Stimulated activated CD8-positive, alpha-beta memory T cell treated with anti-CD3 and anti-CD28 coated beads, Interleukin-12 subunit alpha, Interleukin-12 subunit beta, amount 100 ng/mL, for 24 hours (primary cell): ENCODE data around the gene RGL1.

Experiments
- DNase-seq: peaks from one replicate; pipeline ENCODE4 v3.0.0-alpha.2; 2020; ENCODE audit errors: extremely low read depth

Gene RGL1

DNA sequence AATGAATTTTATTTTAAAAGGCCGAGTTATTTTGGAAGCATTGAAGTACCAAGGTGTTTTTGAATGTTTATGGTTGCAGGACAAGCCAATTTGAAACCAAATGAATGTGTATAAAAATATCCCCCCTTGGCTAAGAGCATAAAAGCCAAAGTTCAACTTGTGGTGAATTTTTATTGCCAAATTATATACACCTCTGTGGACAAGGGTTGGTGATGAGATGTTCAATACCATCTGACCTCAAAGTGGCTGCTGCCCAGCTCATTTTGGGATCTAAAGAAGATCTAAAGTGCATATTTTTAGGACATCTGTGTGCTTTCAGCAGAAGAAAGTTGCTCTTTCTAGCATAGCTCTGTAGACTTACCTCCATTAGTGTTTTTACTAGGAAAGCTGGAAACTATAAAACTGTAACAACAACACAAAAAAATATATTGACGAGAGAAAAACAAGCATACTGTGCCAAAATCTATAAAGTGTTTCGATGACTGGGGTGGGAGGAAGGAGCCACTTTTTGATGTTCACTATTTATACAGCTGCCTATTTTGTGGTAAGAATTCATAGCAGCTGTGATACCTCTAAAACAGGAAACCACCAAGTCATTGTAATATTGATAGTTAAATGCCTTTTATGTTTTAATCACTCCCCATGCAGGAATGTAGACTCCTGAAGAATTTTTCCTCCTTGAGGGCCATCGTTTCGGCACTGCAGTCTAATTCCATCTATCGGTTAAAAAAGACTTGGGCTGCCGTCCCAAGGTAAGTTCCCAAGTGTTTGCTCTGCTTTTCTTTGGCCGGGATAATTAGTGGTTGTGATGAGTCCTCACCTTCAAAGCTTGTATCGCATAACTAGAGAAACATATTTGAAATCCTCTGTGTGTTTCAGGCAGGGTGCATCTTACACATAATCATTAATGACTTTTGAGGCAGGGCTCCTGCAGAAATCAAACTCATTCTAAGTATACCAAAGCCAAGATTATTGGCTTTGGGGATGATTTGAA, 83.2 kb downstream of the RGL1 start:
- no peak for DNase-seq

DNA sequence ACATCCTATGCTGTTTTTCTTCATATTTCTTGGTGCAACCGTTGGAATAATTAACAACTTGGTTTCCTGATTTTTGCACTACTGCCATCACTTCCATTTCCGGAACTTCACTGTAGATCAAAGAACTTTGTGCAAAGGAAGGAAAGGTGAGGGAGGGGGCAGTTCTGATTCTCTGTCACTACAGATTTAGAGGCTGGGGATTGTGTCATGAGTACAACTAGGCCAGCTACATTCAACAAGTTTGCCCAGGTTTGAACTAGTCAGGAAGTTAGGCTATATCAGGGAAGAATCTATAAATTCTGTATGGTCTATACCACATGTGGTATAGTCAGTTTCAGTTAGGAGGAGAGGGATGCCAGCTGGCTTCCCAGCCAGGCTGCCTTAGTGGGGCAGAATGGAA, 84.2 kb downstream of the RGL1 start:
- DNase-seq: no peak

DNA sequence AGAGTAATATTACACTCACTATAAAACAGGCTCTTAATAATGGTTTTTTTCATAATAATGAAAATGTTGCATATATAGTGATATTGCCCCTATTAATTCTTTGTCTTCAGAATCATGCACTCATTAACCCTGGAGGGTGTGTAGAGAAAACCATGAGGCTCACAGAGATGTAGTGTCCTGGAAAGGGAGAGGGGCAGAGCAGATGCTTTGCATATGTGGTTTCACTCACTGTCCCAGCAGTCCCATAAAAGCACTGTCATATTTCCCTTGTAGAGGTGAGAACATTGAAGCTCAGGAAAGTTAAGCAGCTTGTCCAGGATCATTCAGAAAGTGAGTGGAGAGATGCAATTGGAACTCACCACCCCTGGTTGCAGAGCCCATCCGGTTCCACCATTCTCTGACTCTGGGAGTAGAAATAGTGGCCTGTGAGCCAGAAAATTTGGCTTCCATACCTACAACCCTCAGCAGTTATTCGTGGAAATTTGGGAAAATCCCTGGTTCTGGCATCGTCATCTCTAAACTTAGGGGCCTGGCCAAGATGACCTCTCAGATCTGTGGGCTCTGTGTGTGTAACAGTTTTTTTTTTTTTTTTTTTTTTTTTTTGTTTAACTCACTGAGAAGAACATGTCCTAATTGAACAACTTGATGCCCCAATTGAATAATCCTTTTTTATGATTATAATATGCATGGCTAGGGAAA, 86.4 kb downstream of the RGL1 start:
- DNase-seq: no peak

DNA sequence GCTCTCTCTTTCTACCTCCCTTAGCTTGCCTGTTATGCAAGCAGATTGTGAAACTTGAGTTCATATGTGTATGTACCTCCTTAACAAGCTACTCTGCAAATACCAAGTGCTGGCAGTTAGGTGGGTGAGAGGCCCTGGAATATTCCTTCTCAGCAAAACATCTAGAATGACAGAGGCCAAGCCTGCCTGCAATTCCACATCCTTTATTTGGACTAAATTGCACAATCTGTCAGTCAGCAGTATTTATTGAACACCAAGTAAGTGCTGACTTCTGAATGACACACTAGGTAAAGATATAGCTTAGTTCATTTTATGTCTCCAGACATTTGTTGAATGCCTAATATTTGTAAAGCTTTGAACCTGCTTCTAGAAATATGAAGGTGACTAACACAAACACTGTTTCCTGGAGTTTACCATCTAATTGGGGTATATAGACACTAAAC, 87.5 kb downstream of the RGL1 start:
- DNase-seq: no peak

DNA sequence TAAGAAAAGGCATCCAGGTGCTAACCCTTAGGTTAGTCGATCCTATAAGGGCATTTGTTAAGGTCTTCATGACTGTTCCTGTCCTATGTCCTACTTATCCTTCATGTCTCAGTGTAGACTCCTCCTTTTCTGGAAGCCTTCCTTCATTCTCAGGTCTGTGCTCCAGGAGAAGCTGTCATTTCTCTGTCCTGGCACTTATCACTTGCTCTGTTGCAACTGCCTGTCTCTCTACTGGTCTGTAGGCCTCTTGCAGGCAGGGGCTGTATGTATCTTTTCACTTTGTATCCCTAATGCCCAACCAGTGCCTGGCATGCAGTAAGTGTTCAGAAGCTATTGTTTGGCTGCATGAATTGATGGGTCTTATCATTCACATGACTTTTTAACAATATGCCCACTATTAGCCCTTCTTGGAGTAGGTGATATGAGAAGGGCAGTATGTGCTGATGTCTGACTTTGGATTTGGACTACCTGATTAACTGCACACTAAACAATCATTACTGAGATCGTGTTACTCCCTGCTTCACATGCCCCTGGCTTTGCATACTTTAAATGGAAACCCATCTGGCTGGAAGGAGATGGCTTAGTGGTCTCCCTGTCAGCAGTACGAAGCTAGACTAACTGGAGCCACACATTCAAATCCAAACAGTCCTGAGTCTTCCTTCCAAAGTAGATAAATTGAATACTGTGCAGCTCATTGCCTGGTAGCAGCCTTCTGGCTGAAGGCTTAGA, 88.8 kb downstream of the RGL1 start:
- DNase-seq: no peak

DNA sequence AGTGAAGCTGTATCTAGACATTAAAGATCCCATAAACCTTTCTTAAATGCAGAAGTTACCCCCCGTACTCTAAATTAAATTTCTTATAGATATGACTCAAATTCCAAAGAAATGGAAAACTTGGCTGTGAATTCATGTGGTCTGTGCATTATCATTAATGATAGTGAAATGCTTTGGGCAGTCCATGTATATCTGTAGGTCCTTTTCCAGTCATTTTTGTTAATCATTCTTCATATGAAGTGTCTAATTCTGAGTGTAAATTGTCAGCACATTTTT, 89.3 kb downstream of the RGL1 start:
- DNase-seq: no peak

DNA sequence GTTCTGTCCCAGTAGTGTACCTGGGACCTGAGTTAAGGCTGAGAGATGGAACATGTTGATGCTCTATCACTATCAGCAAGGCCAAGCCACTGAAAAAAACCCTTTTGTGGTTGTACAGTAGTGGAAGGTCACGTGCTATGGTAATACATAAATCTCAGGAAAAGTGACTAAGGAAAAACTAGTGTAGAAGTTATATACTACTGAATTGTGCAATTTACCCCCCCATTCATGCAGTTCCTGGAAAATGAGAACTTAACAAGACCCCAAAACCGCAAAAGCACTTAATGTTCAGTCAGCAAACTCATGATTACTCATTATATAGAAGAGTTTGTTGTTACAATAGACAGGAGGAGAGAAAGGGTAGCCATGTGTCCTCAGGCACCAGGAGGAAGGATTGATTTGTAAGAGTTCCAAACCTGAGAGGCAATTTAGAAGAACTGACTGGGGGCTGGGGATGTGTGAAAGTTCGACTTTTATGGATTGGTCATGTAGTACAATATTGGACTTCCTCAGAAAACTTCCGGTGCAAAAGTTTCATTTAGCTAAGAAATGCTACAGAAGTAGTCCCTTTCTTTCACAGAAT, 91.6 kb downstream of the RGL1 start:
- no peak for DNase-seq

DNA sequence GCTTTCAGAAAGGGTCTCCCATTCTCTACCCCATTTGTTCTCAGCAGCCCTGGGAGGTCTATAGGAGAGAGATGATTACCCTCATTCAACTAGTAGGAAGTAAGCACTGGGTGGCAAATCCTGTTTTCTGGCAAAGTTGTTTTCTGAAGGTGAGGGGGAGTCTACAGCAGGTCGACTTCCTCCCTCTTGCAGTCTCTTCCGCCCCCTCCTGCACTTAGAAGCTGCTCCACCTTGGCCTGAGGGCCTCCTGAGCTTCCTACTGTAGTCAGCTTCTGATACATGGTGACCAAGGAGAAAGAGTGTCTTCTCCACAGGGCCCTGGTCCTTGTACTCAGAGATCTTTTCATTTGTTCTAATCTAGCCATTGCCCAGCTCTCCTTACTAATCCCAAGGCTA, 93.1 kb downstream of the RGL1 start:
- DNase-seq: no peak

DNA sequence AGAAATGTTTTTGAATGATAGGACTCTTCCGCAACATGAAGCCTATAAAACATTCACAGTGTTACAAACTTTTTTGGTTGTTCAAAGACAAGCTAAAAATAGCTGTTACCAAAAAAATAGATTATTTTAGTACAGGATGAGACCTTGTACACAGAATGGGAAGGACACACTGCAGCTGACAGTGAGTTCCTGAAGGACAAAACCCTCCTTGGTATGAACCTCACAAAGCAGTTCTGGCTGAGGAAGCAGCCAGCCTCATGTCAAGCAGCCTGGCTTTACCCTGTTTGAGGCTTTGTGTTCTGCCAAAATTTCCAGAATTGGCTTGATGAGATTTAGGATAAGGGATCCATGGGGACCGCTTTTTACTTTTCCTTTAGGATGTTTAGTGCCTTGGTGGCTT, 93.7 kb downstream of the RGL1 start:
- no peak for DNase-seq

DNA sequence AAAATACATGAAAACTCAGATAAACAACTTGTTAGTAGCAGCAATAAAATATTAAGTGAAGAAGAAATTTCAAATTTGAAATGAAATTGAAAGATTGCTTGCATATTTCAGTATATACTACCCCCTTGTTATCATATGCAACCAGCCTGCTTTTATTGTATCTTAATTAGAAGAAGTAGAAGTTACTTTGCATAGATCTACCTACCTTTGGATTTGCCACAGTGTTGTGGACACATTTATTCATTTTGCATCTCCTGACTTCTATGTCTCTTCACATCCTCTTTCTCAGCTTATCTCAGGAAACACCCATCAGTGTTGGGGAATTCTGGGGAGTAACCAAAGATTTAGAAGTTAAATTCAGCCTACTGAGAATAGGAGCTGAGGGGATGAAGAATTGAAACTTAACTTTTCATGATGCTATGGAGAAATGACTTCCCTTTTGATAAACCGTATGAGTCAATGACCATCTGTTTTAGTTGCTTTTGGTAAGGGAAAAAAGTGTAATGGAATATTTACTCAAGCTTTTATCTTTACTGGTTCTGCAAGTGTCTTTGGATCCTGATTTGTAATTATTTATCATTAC, 96.9 kb downstream of the RGL1 start:
- no peak for DNase-seq

DNA sequence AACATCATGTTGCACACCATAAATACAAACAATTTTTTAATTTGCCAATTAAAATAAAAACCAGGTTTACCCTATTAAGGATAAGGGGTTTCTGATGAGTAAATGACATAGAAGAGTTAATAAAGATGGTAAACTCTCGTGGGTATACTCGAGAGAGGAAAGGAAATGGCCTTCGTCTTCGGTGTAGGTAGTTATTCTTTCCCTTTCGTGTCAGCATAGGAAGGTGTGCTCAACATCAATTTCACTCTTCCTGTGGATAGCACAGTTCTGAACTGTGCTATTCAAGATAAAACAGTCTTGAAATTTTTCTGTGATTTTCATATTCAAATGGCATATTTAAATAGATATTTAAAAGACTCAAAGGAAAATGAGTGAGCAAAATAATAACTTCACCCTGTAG, 98.2 kb downstream of the RGL1 start:
- no peak for DNase-seq

DNA sequence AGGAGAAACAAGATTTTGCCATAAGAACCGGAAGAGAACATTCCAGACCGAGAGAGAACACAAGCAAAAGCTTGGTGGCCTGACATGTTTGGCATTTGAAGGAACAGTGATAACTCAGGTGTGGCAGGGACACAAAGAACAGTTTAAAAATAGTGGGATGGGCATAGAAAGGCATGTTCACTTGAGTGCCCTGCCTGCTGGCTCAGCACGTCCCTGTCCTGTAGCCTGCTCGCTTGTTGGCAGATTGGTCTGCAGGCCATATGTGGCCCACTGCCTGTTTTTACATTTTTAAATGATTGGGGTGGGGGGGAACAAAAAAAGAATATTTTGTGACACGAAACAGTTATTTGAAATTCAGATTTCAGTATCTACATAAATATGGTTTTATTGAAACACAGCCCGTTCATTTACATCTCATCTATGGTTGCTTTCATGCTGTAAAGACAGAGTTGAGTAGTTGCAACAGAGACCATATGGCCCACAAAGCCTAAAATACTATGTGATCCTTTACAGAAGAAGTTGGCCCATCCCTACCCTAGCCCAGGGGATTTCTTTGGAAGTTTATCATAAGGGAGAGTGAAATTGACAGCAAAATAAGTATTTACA, 100.7 kb downstream of the RGL1 start:
- DNase-seq: no peak

DNA sequence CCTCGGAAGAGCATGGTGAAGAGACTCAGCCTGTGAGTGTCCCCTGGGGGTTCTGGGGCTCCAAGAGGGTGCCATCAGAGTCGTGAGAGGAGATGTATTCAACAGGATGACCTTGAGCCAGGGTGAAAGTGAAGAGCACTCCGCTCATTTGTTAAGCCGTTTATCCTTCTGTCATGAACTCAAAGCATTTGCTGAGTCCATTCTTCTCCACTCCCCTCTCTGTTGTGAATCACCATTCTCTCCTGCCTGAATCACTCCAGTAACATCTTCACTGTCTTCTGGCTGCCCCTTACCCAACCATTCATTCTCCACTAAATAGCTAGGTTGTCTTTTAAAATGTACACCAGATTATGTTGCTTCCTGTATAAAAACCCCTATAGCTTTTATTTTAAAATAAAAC, 102.2 kb downstream of the RGL1 start:
- DNase-seq: no peak

DNA sequence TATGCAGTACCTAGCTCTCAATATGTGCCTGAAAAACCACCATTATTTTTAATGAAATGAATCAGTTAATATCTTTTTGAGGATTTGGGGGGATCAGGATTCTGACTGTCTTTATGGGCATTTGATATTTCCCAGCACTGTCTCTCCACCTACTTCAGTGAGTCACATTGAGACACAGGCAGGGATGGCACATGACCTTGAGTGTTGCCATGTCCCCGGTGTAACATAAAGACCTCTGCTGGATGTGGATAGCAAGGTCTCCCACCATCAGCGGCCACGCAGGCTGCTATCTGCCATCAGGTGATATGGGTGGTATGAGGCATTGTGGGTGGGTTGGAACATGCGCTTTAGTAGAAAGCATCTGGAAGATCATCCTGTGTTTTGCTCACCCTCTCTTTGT, 103.2 kb downstream of the RGL1 start:
- no peak for DNase-seq

DNA sequence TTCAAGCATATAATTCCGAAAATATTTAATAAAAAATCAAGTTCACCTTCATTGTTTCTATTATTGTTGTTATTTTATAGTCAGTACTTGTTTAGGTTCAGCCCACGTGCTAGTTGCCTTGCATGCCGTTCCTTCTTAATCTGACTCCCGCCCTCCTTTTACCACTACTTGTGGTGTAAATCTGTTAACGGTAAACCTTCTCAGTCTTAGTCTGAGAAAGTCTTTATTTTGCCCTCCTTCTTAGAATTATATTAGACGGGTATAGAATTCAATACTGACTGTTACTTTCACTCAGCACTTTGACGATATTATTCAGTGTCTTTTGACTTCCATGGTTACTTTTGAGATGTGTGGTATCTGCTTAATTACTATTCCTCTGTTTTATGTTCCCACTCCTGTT, 104.8 kb downstream of the RGL1 start:
- no peak for DNase-seq

DNA sequence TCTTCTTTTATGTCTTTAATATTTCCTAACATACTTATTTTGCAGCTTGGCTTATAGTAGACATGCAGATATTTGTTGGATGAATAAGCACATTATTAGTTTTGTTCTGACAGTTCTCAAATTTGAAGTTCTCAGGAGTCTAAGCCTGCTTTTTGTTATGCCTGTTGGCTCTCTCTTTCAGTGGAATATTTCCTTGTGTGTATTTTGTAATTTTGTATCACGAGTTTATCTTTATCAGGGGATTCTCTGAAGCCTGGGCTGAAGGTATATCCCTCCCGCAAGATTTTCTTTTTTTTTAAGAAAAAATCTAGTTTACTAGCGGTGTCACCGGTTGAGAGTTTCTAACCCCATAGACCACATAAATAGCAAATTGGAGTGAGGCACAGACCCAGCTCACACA, 105.9 kb downstream of the RGL1 start:
- DNase-seq: no peak

DNA sequence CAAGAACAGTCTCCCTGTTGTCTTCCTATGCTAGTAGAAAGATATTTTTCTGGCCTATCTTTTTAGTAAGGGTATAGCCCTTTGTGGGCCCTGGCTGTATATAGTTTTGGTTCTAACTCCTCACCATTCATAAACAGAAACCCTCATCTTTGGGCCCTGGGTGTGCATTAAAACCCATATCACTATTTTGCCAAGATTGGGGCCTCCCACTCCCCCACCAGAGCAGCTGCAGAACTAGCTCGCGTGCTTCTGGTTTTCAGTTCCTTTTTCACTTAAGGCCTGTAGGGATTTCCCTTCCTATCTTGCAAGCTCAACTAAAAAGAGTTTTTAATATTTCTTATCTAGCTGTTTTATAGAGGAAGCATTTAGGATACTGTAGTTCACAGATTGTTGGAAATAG, 106.4 kb downstream of the RGL1 start:
- DNase-seq: no peak

DNA sequence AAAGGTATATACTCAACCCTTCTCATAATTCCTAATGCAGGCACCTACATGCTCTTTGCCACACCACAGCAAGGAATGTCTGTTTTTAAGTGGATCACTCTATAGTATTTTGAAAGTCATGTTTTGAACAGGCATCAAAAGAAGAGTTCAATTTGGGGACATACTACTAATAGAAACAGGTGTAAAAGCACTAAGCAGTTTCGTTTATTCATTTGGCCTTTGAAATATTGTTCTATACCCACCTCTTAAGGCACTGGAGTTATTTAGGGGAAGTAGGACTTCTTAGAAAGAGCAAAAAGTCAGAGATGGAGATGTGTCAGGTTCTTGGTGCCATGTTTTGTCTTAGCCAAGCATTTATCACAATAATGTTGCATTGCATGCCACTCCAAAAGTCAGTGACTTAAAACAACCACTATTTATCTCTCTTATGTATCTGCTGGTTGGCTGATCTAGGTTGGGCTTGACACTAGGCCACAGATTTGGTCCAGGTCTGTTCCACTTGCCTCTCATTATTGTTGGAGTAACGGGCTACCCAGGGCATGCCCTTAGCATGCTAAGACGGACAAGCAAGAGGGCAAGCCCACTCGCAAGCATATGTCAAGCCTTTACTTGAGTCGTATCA, 107.5 kb downstream of the RGL1 start:
- no peak for DNase-seq

DNA sequence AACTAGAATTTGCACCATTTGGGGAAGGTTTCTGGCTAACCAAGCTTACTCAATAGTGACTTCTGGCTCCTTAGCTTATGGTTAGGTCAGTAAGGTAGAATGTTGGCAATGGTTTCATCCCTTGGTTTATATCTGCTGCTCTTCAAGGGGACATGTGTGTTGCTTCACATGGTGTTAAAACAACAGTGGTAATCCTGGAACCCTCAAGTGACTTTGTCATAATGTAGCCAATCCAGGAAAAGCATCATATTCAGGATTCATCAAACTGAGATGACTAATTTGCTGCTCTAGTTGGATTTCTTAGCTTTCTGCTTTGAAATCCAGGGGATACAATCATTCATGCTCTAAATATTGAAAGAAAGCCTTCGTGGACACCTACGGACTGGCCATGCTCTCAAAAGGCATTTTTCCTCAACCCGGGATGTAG, 108.7 kb downstream of the RGL1 start:
- DNase-seq: no peak

DNA sequence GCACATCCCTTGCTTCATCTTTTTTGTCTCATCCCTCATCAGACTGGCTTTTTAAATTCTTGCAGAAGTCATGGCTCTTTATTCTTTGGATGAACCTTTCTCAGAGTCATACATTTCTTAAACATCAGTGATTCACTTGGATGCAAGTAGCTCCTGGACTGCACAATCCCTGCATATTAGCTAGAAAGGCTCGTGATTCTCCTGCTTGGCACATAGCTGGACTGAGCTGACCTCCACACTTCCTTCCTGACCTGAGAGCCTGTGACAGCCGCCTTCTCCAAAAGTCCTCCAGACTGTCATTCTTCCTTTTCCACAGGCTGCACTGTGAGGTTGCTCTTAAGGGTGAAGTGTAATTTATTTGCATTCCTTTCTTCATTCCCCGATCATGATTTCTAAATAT, 109.4 kb downstream of the RGL1 start:
- DNase-seq: no peak

DNA sequence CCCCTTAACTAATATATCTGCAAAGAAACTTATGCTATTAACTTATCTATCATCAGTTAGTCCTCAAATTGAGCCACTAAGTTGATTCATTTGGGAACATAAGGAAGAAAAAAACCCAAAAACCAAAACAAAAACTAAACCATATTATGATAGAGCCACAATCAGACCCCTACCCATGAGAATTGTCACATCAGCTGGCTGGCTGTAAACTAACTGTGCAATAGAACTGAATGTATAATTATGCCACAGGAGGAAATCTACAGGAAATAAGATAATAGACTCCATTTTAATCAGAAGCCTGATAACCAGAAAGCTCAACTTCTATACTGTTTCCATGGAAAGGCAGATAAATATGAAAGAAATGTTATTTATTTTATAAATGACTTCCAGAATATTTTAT, 110.0 kb downstream of the RGL1 start:
- DNase-seq: no peak
